H9 (cell line): ENCODE measurements around the gene ADAM33. TPM values are rescaled to one million over a fixed set of nuclear protein-coding genes. Genes with fewer than 3 reads are reported as not detected.

ENCODE experiments used
- DNase-seq: peaks from one replicate; pipeline ENCODE4 v3.0.0-alpha.2; 2017
- H2AFZ ChIP-seq: one replicate; pipeline ENCODE4 v1.6.1; 2013; ENCODE audit warnings: mild to moderate bottlenecking, low read length, control low read depth, moderate library complexity
- H2AK5ac ChIP-seq: 2 replicates; pipeline ENCODE4 v1.6.1; 2013; ENCODE audit warnings: low read length, control low read depth, mixed read lengths; ENCODE audit not compliant: insufficient read length
- H2BK120ac ChIP-seq: one replicate; pipeline ENCODE4 v1.6.1; 2013; ENCODE audit warnings: low read depth, mild to moderate bottlenecking, low read length, control low read depth, inconsistent platforms; ENCODE audit not compliant: poor library complexity, severe bottlenecking
- H2BK12ac ChIP-seq: 2 replicates; pipeline ENCODE4 v1.6.1; 2013; ENCODE audit warnings: low read length, control low read depth, mixed read lengths, low read depth; ENCODE audit not compliant: insufficient read length
- H2BK15ac ChIP-seq: 2 replicates; pipeline ENCODE4 v1.6.1; 2013; ENCODE audit warnings: low read depth, low read length, control low read depth
- H2BK20ac ChIP-seq: one replicate; pipeline ENCODE4 v1.6.1; 2013; ENCODE audit warnings: low read depth, mild to moderate bottlenecking, low read length, control low read depth, inconsistent platforms; ENCODE audit not compliant: poor library complexity, severe bottlenecking
- H2BK5ac ChIP-seq: 2 replicates; pipeline ENCODE4 v1.6.1; 2013; ENCODE audit warnings: low read length, control low read depth, mixed read lengths; ENCODE audit not compliant: insufficient read length
- H3K14ac ChIP-seq: 2 replicates; pipeline ENCODE4 v1.6.1; 2013; ENCODE audit warnings: low read length, control low read depth; ENCODE audit not compliant: insufficient read depth
- H3K18ac ChIP-seq: 2 replicates; pipeline ENCODE4 v1.6.1; 2013; ENCODE audit warnings: low read depth, mild to moderate bottlenecking, mixed read lengths, low read length, control low read depth; ENCODE audit not compliant: insufficient read length
- H3K23ac ChIP-seq: 2 replicates; pipeline ENCODE4 v1.6.1; 2013; ENCODE audit warnings: low read length, control low read depth, mixed read lengths, low read depth; ENCODE audit not compliant: insufficient read length
- H3K23me2 ChIP-seq: 2 replicates; pipeline ENCODE4 v1.6.1; 2013; ENCODE audit warnings: low read depth, mild to moderate bottlenecking, mixed read lengths, low read length, control low read depth; ENCODE audit not compliant: insufficient read length, poor library complexity, severe bottlenecking
- H3K27ac ChIP-seq: 2 replicates; pipeline ENCODE4 v1.5.1; 2013; ENCODE audit warnings: low read length, control low read depth, mixed read lengths, low read depth; ENCODE audit not compliant: insufficient read length
- H3K27me3 ChIP-seq: 2 replicates; pipeline ENCODE4 v1.6.1; 2013; ENCODE audit warnings: low read length, control low read depth, inconsistent platforms; ENCODE audit not compliant: insufficient read depth
- H3K4ac ChIP-seq: 2 replicates; pipeline ENCODE4 v1.6.1; 2013; ENCODE audit warnings: low read depth, mild to moderate bottlenecking, control low read depth, inconsistent platforms, low read length, moderate library complexity
- H3K4me1 ChIP-seq: 2 replicates; pipeline ENCODE4 v1.6.1; 2013; ENCODE audit warnings: low read length, control low read depth, inconsistent platforms; ENCODE audit not compliant: insufficient read depth
- H3K4me2 ChIP-seq: 2 replicates; pipeline ENCODE4 v1.6.1; 2013; ENCODE audit warnings: low read length, control low read depth, mixed read lengths; ENCODE audit not compliant: insufficient read length, insufficient read depth
- H3K56ac ChIP-seq: 2 replicates; pipeline ENCODE4 v1.6.1; 2013; ENCODE audit warnings: low read depth, mild to moderate bottlenecking, mixed read lengths, low read length, control low read depth; ENCODE audit not compliant: insufficient read length
- H3K79me1 ChIP-seq: 2 replicates; pipeline ENCODE4 v1.6.1; 2013; ENCODE audit warnings: low read depth, mild to moderate bottlenecking, moderate library complexity, low read length, control low read depth, inconsistent platforms; ENCODE audit not compliant: insufficient read depth, poor library complexity, severe bottlenecking
- H3K79me2 ChIP-seq: 2 replicates; pipeline ENCODE4 v1.6.1; 2013; ENCODE audit warnings: low read length, control low read depth, inconsistent platforms; ENCODE audit not compliant: insufficient read depth
- H3K9ac ChIP-seq: 2 replicates; pipeline ENCODE4 v1.6.1; 2013; ENCODE audit warnings: low read length, control low read depth, mixed read lengths; ENCODE audit not compliant: insufficient read length; ENCODE audit errors: extremely low read depth
- H3K9me3 ChIP-seq: one replicate; pipeline ENCODE4 v1.6.1; 2013; ENCODE audit warnings: low read depth, low read length, inconsistent platforms; ENCODE audit not compliant: control insufficient read depth
- H3T11ph ChIP-seq: one replicate; pipeline ENCODE4 v1.6.1; 2013; ENCODE audit warnings: mild to moderate bottlenecking, low read length, control low read depth, inconsistent platforms
- H4K20me1 ChIP-seq: one replicate; pipeline ENCODE4 v1.6.1; 2013; ENCODE audit not compliant: control insufficient read depth, insufficient read length, insufficient read depth
- H4K5ac ChIP-seq: 2 replicates; pipeline ENCODE4 v1.6.1; 2013; ENCODE audit warnings: low read depth, mild to moderate bottlenecking, mixed read lengths, low read length, control low read depth; ENCODE audit not compliant: insufficient read length
- H4K8ac ChIP-seq: replicated peaks from 2 replicates; pipeline ENCODE4 v1.6.1; 2013; ENCODE audit warnings: low read length, control low read depth, mixed read lengths, low read depth; ENCODE audit not compliant: insufficient read length
- H4K91ac ChIP-seq: 2 replicates; pipeline ENCODE4 v1.6.1; 2013; ENCODE audit warnings: low read depth, mild to moderate bottlenecking, moderate library complexity, mixed read lengths, low read length, control low read depth; ENCODE audit not compliant: insufficient read length
- H3K27ac Mint-ChIP-seq, 3 experiments: 2 replicates in 2 of 3; 3 replicates in 1 of 3; pipeline ENCODE4 v1.8.0; 2020 to 2021; ENCODE audit warnings: mixed read lengths in 3 of 3, mild to moderate bottlenecking in 1 of 3, moderate library complexity in 1 of 3
- H3K27me3 Mint-ChIP-seq: 2 replicates; pipeline ENCODE4 v1.8.0; 2021; ENCODE audit warnings: low read depth, mild to moderate bottlenecking, moderate library complexity, mixed read lengths
- H3K36me3 Mint-ChIP-seq, 3 experiments: 2 replicates in 2 of 3; 3 replicates in 1 of 3; pipeline ENCODE4 v1.8.0; 2020 to 2021; ENCODE audit warnings: low read depth in 3 of 3, mixed read lengths in 3 of 3; ENCODE audit not compliant: insufficient read depth in 1 of 3
- H3K4me1 Mint-ChIP-seq, 2 experiments: 2 replicates each; pipeline ENCODE4 v1.8.0; 2020; ENCODE audit warnings: mixed read lengths in 2 of 2
- H3K4me3 Mint-ChIP-seq, 2 experiments: 2 replicates in 1 of 2; 3 replicates in 1 of 2; pipeline ENCODE4 v1.8.0; 2020 to 2021; ENCODE audit warnings: mild to moderate bottlenecking in 2 of 2, mixed read lengths in 2 of 2, moderate library complexity in 1 of 2
- H3K9me3 Mint-ChIP-seq, 2 experiments: 2 replicates in 1 of 2; 3 replicates in 1 of 2; pipeline ENCODE4 v1.8.0; 2020; ENCODE audit warnings: mild to moderate bottlenecking in 2 of 2, mixed read lengths in 2 of 2, moderate library complexity in 1 of 2
- CTCF ChIP-seq: fragments of 200-600 bp; sonication (generic); conservative IDR thresholded peaks from 3 replicates; pipeline ENCODE4 v1.8.0; 2021; ENCODE audit warnings: antibody characterized with exemption, mild to moderate bottlenecking
- WGBS: extraction: QIAGEN DNeasy Blood & Tissue Kit; methylation state at CpG from one replicate; pipeline ENCODE4 v1.1.7; 2013; ENCODE audit warnings: missing lambda C conversion rate, low lambda C conversion rate, mixed read lengths; ENCODE audit not compliant: insufficient read length; ENCODE audit errors: extremely low coverage; 5-methylcytosine and 5-hydroxymethylcytosine counted together
- total RNA-seq: library from RNA; stranded (reverse); gene quantifications from 2 replicates; pipeline ENCODE4 v1.2.1, GENCODE V29; 2021

The ADAM33 gene
- total RNA-seq, 1 experiment from 2014 or later, result 4.0 TPM

GRCh38 chr20:3663858-3664257 lies 18.0 kb downstream of the ADAM33 start:
- no peaks in the 10 kb centered on the region for H3K79me2 ChIP-seq
- peaks cover 5% of the 10 kb centered on the region; the same call in 1 of the 2 replicates for H3K27me3 ChIP-seq
- peaks cover 8% of the 10 kb centered on the region in 2 experiments; a peak in 3 of 5 replicates for H3K9me3 Mint-ChIP-seq
- no peaks in the 10 kb centered on the region for H3K23me2 ChIP-seq
- H4K20me1 ChIP-seq, result no peaks in the 10 kb centered on the region
- H4K91ac ChIP-seq, result no peak overlapping the region
- H2BK12ac ChIP-seq, result no peak overlapping the region
- no peak for TF ChIP-seq CTCF
- H2BK120ac ChIP-seq, result no peak overlapping the region
- no peak overlapping the region for H3K9ac ChIP-seq
- no peak overlapping the region for H3K14ac ChIP-seq
- peaks cover 10 to 15% of the 10 kb centered on the region in 2 experiments for H3K4me1 Mint-ChIP-seq
- no peak overlapping the region for H3K4ac ChIP-seq
- no peak overlapping the region for H2AFZ ChIP-seq
- no peaks in the 10 kb centered on the region for H3K9me3 ChIP-seq
- no peak overlapping the region for H3K27ac ChIP-seq
- H3K36me3 Mint-ChIP-seq, result peaks cover 0 to 3% (median 0%) of the 10 kb centered on the region in 3 experiments; a peak in 2 of 7 replicates
- H4K8ac ChIP-seq, result no peak overlapping the region
- no peak overlapping the region for H3K4me3 Mint-ChIP-seq
- H3K79me1 ChIP-seq, result no peaks in the 10 kb centered on the region
- WGBS, result no CpG with 5 or more reads among the region's 2 CpGs
- H3K18ac ChIP-seq, result no peak overlapping the region
- no peak overlapping the region for H3K56ac ChIP-seq
- H2BK20ac ChIP-seq, result no peak overlapping the region
- H2BK5ac ChIP-seq, result no peak overlapping the region
- H3K4me1 ChIP-seq, result no peaks in the 10 kb centered on the region; the same call in 1 of the 2 replicates
- no peak overlapping the region for H3K23ac ChIP-seq
- no peak overlapping the region for H4K5ac ChIP-seq
- no peak overlapping the region for H3K4me2 ChIP-seq
- no peak overlapping the region for H3K27ac Mint-ChIP-seq
- DNase-seq, result no peak
- no peak overlapping the region for H2AK5ac ChIP-seq
- peaks cover 53% of the 10 kb centered on the region for H3K27me3 Mint-ChIP-seq
- no peak overlapping the region for H3T11ph ChIP-seq
- H2BK15ac ChIP-seq, result no peak overlapping the region
